ENCODE results near the gene MUC20. TPM values are rescaled to one million over a fixed set of nuclear protein-coding genes. Genes with fewer than 3 reads are reported as not detected.

Gene MUC20
- total RNA-seq, 1 donor from 2014 or later: not detected

DNA sequence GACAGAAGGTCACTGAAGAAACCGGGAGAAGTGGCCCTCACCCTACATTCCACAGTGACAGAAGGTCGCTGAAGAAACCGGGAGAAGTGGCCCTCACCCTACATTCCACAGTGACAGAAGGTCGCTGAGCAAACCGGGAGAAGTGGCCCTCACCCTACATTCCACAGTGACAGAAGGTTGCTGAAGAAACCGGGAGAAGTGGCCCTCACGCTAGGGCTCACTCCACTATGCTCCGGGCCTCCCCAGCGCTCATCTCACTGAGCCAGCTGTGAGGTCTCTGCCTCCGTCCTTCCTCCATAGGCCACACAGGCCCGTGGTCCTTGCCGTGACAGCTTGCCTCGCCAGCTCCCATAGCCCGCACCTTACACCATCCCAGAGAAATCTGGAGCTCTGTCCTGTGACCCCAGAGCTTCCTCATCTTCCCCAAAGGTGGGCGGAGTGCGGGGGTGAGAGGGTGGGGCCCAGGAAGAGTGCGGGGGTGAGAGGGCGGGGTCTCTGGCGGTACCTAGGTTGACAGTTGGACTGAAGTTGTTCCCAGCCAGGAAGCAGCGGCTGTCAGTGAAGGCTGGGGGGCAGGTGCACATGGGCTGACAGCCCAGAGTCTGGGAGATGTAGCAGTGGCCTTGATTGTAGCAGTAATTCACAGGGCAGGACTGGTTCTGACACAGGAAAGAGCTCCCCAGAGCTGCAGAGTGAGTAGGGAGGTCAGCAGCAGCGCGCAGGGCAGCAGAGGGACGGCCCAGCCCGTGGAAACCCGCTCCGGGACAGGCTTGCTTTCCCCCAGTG, 32.0 kb downstream of the MUC20 start:
- no peaks in the 10 kb centered on the region for H4K20me1 ChIP-seq (ENCODE audit: insufficient read depth, low read length)
- DNase-seq (ENCODE audit: low read depth) (no peak), FAIRE-seq (no peak)
- H3K27ac ChIP-seq (ENCODE audit: low read depth, low read length): no peak overlapping the region
- Mint-ChIP-seq H3K4me3 (ENCODE audit: unreplicated experiment) (no peak overlapping the region), H3K27me3 (ENCODE audit: low read depth, unreplicated experiment) (peaks cover 40% of the 10 kb centered on the region), H3K9me3 (ENCODE audit: unreplicated experiment) (peaks cover 4% of the 10 kb centered on the region), H3K27ac (ENCODE audit: unreplicated experiment) (no peak overlapping the region), H3K36me3 (ENCODE audit: low read depth, unreplicated experiment) (no peaks in the 10 kb centered on the region), H3K4me1 (ENCODE audit: low read depth, unreplicated experiment) (peaks cover 8% of the 10 kb centered on the region)
- H3K4me2 ChIP-seq (ENCODE audit: low read length): no peak overlapping the region
- H3K27me3 ChIP-seq (ENCODE audit: insufficient read depth, low read length): peaks cover 13% of the 10 kb centered on the region
- no peak overlapping the region for H3K4me3 ChIP-seq (ENCODE audit: insufficient read depth, low read depth, low read length)
- no peak overlapping the region for H2AFZ ChIP-seq (ENCODE audit: low read depth, low read length)
- H3K9ac ChIP-seq (ENCODE audit: low read length): no peak overlapping the region
- H3K9me3 ChIP-seq (ENCODE audit: insufficient read depth, low read depth, low read length): no peaks in the 10 kb centered on the region
- no peaks in the 10 kb centered on the region for H3K4me1 ChIP-seq (ENCODE audit: insufficient read depth, low read length)
- no peaks in the 10 kb centered on the region for H3K36me3 ChIP-seq (ENCODE audit: insufficient read depth, low read length)
- no peaks in the 10 kb centered on the region for H3K79me2 ChIP-seq (ENCODE audit: insufficient read depth, low read length)
- TF ChIP-seq, protein P1, sequence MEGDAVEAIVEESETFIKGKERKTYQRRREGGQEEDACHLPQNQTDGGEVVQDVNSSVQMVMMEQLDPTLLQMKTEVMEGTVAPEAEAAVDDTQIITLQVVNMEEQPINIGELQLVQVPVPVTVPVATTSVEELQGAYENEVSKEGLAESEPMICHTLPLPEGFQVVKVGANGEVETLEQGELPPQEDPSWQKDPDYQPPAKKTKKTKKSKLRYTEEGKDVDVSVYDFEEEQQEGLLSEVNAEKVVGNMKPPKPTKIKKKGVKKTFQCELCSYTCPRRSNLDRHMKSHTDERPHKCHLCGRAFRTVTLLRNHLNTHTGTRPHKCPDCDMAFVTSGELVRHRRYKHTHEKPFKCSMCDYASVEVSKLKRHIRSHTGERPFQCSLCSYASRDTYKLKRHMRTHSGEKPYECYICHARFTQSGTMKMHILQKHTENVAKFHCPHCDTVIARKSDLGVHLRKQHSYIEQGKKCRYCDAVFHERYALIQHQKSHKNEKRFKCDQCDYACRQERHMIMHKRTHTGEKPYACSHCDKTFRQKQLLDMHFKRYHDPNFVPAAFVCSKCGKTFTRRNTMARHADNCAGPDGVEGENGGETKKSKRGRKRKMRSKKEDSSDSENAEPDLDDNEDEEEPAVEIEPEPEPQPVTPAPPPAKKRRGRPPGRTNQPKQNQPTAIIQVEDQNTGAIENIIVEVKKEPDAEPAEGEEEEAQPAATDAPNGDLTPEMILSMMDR (IDR thresholded peaks at IDR 0.05; ENCODE audit: insufficient read depth, low read depth, low read length): no peak
- no peak for TF ChIP-seq EZH2 (IDR thresholded peaks at IDR 0.05; ENCODE audit: insufficient read depth, low read length)

DNA sequence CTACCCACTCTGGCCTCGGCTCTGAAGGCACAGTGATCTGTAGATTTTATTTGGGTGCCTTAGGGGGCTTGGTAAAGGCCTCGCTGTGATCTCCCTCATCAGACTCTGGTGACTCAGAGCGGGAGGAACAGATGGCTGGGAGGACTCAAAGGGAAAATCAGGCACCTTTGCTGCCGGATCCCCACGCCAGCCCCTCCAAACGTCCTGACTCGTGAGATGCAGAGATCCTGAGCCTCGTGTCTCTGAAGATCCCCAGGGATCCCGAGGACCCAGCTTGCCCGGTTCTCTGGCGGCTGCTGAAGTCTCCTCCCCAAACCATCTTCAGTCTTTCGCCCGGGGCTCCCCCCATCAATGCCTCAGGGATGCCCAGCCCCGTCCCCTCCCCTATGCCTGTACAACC, 32.8 kb downstream of the MUC20 start:
- peaks cover 3% of the 10 kb centered on the region for H3K9me3 Mint-ChIP-seq (ENCODE audit: unreplicated experiment)
- Histone ChIP-seq H3K9me3 (ENCODE audit: insufficient read depth, low read depth, low read length) (no peaks in the 10 kb centered on the region), H3K79me2 (ENCODE audit: insufficient read depth, low read length) (no peaks in the 10 kb centered on the region), H3K9ac (ENCODE audit: low read length) (no peak overlapping the region), H4K20me1 (ENCODE audit: insufficient read depth, low read length) (no peaks in the 10 kb centered on the region), H2AFZ (ENCODE audit: low read depth, low read length) (no peak overlapping the region), H3K4me3 (ENCODE audit: insufficient read depth, low read depth, low read length) (no peak overlapping the region), H3K27me3 (ENCODE audit: insufficient read depth, low read length) (peaks cover 15% of the 10 kb centered on the region), H3K4me2 (ENCODE audit: low read length) (no peak overlapping the region), H3K36me3 (ENCODE audit: insufficient read depth, low read length) (no peaks in the 10 kb centered on the region), H3K4me1 (ENCODE audit: insufficient read depth, low read length) (no peaks in the 10 kb centered on the region), H3K27ac (ENCODE audit: low read depth, low read length) (no peak overlapping the region)
- peaks cover 42% of the 10 kb centered on the region for H3K27me3 Mint-ChIP-seq (ENCODE audit: low read depth, unreplicated experiment)
- H3K36me3 Mint-ChIP-seq (ENCODE audit: low read depth, unreplicated experiment): no peaks in the 10 kb centered on the region
- no peak for TF ChIP-seq EZH2 (IDR thresholded peaks at IDR 0.05; ENCODE audit: insufficient read depth, low read length)
- TF ChIP-seq, protein P1 (IDR thresholded peaks at IDR 0.05; ENCODE audit: insufficient read depth, low read depth, low read length): no peak
- H3K27ac Mint-ChIP-seq (ENCODE audit: unreplicated experiment): no peak overlapping the region
- H3K4me3 Mint-ChIP-seq (ENCODE audit: unreplicated experiment): no peak overlapping the region
- DNase-seq (ENCODE audit: low read depth): no peak
- FAIRE-seq: no peak
- peaks cover 9% of the 10 kb centered on the region for H3K4me1 Mint-ChIP-seq (ENCODE audit: low read depth, unreplicated experiment)

DNA sequence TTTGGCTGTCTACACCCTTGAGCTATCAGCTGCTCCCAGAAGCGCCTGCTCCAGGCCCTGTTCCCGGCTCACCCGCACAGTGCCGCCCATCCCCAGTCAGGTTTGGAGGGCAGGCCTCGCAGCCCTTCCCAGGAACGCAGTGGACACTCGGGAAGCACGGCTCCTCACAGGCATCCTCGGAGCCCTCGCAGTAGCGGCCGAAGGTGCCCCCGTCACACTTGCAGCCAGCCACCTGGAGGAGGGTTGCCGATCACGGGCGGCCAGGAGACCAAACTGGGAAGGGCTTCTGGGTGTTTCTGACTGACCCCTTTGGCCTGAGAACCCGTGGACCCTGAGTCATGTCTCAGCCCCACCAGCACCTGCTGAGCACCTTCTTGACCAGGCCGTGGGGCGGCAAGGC, 33.4 kb downstream of the MUC20 start:
- H3K9ac ChIP-seq (ENCODE audit: low read length): no peak overlapping the region
- FAIRE-seq (no peak), DNase-seq (ENCODE audit: low read depth) (no peak)
- H3K4me1 ChIP-seq (ENCODE audit: insufficient read depth, low read length): no peaks in the 10 kb centered on the region
- TF ChIP-seq, protein P1 (IDR thresholded peaks at IDR 0.05; ENCODE audit: insufficient read depth, low read depth, low read length): no peak
- no peak for TF ChIP-seq EZH2 (IDR thresholded peaks at IDR 0.05; ENCODE audit: insufficient read depth, low read length)
- H3K79me2 ChIP-seq (ENCODE audit: insufficient read depth, low read length): no peaks in the 10 kb centered on the region
- peaks cover 13% of the 10 kb centered on the region for H3K27me3 ChIP-seq (ENCODE audit: insufficient read depth, low read length)
- Mint-ChIP-seq H3K27ac (ENCODE audit: unreplicated experiment) (no peak overlapping the region), H3K27me3 (ENCODE audit: low read depth, unreplicated experiment) (peaks cover 42% of the 10 kb centered on the region), H3K4me1 (ENCODE audit: low read depth, unreplicated experiment) (peaks cover 9% of the 10 kb centered on the region), H3K9me3 (ENCODE audit: unreplicated experiment) (no peaks in the 10 kb centered on the region), H3K4me3 (ENCODE audit: unreplicated experiment) (no peak overlapping the region), H3K36me3 (ENCODE audit: low read depth, unreplicated experiment) (no peaks in the 10 kb centered on the region)
- no peaks in the 10 kb centered on the region for H3K9me3 ChIP-seq (ENCODE audit: insufficient read depth, low read depth, low read length)
- H3K4me2 ChIP-seq (ENCODE audit: low read length): no peak overlapping the region
- H2AFZ ChIP-seq (ENCODE audit: low read depth, low read length): no peak overlapping the region
- H3K4me3 ChIP-seq (ENCODE audit: insufficient read depth, low read depth, low read length): no peak overlapping the region
- H3K36me3 ChIP-seq (ENCODE audit: insufficient read depth, low read length): no peaks in the 10 kb centered on the region
- H3K27ac ChIP-seq (ENCODE audit: low read depth, low read length): no peak overlapping the region
- H4K20me1 ChIP-seq (ENCODE audit: insufficient read depth, low read length): no peaks in the 10 kb centered on the region
